NT2/D1 (cell line): Measurements from ENCODE around the gene CASP10.
"Not testable (repeated sequence)": the region's sequence is repeated elsewhere in the genome, so short reads cannot be mapped to it uniquely, and the experiment has no call there.

ENCODE experiments used
- DNase-seq: peaks from one replicate; pipeline ENCODE4 v3.0.0-alpha.2; 2011; ENCODE audit warnings: low read depth, low spot score
- H3K27me3 ChIP-seq: 2 replicates; pipeline ENCODE4 v1.6.0; 2011; ENCODE audit warnings: mild to moderate bottlenecking; ENCODE audit not compliant: insufficient read length, insufficient read depth
- H3K36me3 ChIP-seq: 2 replicates; pipeline ENCODE4 v1.6.1; 2011; ENCODE audit warnings: mild to moderate bottlenecking, low read length, mixed read lengths; ENCODE audit not compliant: insufficient read depth, insufficient read length
- H3K4me1 ChIP-seq: 2 replicates; pipeline ENCODE4 v1.5.1; 2011; ENCODE audit not compliant: insufficient read depth, insufficient read length
- H3K4me3 ChIP-seq: 2 replicates; pipeline ENCODE4 v1.5.1; 2011; ENCODE audit warnings: low read depth; ENCODE audit not compliant: insufficient read length
- H3K9ac ChIP-seq: 2 replicates; pipeline ENCODE4 v1.6.0; 2011; ENCODE audit warnings: low read depth; ENCODE audit not compliant: insufficient read length
- H3K9me3 ChIP-seq: 2 replicates; pipeline ENCODE4 v1.5.1; 2011; ENCODE audit warnings: mild to moderate bottlenecking, low read length; ENCODE audit not compliant: insufficient read depth
- SUZ12 ChIP-seq: IDR thresholded peaks from 2 replicates; pipeline ENCODE4 v1.6.1; 2011; ENCODE audit not compliant: insufficient read length, insufficient read depth; ENCODE audit errors: extremely low read depth
- YY1 ChIP-seq: IDR thresholded peaks from 2 replicates; pipeline ENCODE4 v1.6.1; 2011; ENCODE audit not compliant: insufficient read length, insufficient read depth
- ZNF274 ChIP-seq: IDR thresholded peaks from 2 replicates; pipeline ENCODE4 v1.6.1; 2011; ENCODE audit warnings: mild to moderate bottlenecking, low read depth, low read length

Gene CASP10

DNA sequence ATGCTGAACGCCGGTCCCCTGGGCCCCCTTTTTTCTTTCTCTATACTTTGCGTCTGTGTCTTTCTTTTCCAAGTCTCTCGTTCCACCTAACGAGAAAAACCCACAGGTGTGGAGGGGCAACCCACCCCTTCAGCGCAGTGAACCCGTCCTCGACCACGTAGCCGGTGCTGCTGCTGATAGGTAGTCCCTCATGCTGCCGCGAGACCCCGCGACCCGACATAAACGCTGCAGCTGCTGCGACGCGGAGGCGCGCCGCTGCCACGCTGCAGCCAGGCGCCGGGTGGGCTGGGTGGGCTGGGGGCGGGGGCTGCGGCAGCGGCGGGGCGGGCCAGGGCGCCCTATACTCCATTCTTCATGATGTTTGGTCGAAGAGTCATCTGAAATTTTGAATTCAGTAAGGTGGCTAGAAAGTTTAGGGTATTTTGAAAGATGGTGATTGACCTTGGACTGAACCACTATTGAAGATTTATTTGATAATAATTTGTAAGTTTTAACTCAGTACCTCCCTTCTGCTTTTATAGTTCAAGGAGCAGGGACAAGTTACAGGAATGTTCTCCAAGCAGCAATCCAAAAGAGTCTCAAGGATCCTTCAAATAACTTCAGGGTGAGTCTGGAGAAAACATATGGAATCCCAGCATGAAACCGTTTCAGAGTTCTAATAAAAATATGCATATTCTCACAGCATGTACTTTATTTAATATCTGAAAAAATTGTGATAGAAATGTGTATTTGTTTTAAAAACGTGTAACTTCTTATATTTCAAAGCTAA is 42.9 kb upstream of the CASP10 start:
- TF ChIP-seq ZNF274 (no peak), SUZ12 (no peak), YY1 (no peak)
- no peaks in the 10 kb centered on the region for H3K27me3 ChIP-seq
- H3K4me3 ChIP-seq, result peak overlapping the region; percentile 22
- H3K9me3 ChIP-seq, result no peaks in the 10 kb centered on the region
- peaks cover 5% of the 10 kb centered on the region for H3K4me1 ChIP-seq
- H3K36me3 ChIP-seq, result peaks cover 46% of the 10 kb centered on the region
- DNase-seq, result no peak
- peak overlapping the region; percentile 71 for H3K9ac ChIP-seq

DNA sequence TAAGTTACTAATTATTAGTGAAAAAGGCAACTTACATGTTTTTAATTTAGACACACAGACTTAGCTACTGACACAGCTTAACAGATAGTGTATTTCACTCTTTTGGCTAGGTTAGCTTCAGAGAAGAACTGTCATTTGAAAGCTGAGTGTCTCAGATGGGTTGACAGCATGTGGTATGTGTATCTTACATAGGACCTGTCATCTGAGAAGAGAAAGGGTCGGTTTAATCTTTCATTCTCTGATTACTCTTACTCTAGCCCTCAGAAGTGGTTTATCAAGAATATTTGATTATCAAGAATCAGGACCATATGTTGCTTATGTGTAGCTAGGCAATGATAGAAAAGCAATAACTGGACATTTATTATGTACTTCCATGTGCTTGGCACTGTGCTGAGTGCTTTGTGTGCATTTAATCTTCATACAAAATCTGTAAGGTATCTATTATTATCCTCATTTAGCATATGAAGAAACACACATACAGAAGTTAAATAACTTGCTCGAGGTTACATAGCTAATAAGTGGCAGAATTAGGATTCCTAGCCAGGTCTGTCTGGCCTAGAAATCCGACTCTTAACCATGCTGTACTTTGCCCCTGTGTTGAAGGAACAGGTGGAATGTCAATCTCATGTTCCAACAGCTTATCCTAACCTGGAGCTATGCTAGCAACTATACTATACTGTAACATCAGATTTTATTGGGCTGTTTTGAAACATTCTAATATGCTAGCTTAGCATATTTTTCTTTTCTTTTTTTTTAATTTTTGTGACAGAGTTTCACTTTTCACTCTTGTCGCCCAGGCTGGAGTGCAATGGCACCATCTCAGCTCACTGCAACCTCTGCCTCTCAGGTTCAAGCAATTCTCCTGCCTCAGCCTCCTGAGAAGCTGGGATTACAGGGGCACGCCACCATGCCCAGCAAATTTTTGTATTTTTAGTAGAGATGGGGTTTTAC is 38.6 kb upstream of the CASP10 start:
- Histone ChIP-seq H3K36me3 (peaks cover 9% of the 10 kb centered on the region), H3K9ac (no peak overlapping the region)
- TF ChIP-seq YY1 (no peak), ZNF274 (no peak), SUZ12 (no peak)

GRCh38 chr2:201148434-201148990 is 34.4 kb upstream of the CASP10 start:
- Histone ChIP-seq H3K4me3 (no peak overlapping the region), H3K4me1 (peaks cover 4% of the 10 kb centered on the region), H3K27me3 (no peaks in the 10 kb centered on the region), H3K9me3 (no peaks in the 10 kb centered on the region), H3K9ac (no peak overlapping the region), H3K36me3 (peaks cover 14% of the 10 kb centered on the region)
- DNase-seq, result no peak
- no peak for TF ChIP-seq SUZ12
- no peak for TF ChIP-seq ZNF274
- no peak for TF ChIP-seq YY1

More for the DNA sequence above, 38.6 kb upstream of the CASP10 start:
- Histone ChIP-seq H3K9me3 (no peaks in the 10 kb centered on the region), H3K4me1 (peaks cover 4% of the 10 kb centered on the region), H3K27me3 (no peaks in the 10 kb centered on the region), H3K4me3 (no peak overlapping the region)
- no peak for DNase-seq

- no peak overlapping the region for H3K9ac ChIP-seq
- no peaks in the 10 kb centered on the region for H3K27me3 ChIP-seq
- H3K4me1 ChIP-seq, result peaks cover 4% of the 10 kb centered on the region
- H3K36me3 ChIP-seq, result peaks cover 14% of the 10 kb centered on the region
- no peak for DNase-seq
- no peak for TF ChIP-seq SUZ12
- TF ChIP-seq YY1, result no peak
- no peak for TF ChIP-seq ZNF274
- H3K9me3 ChIP-seq, result no peaks in the 10 kb centered on the region
- no peak overlapping the region for H3K4me3 ChIP-seq
Observed at GRCh38 chr2:201149064-201149820, 33.7 kb upstream of the CASP10 start.

DNA sequence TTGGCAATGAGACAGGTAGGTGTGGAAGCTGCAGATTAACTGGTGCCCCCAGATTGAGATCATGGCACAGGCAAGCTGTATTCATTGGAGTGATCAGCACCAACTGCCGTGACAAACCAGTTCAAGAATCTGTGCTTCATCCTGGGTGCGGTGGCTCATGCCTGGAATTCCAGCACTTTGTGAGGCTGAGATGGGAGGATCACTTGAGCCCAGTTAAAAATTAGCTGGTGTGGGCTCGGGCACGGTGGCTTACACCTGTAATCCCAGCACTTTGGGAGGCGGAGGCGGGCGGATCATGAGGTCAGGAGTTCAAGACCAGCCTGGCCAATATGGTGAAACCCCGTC is 33.1 kb upstream of the CASP10 start:
- H3K36me3 ChIP-seq, result peaks cover 16% of the 10 kb centered on the region
- H3K27me3 ChIP-seq, H3K4me3 ChIP-seq, DNase-seq, H3K9me3 ChIP-seq, H3K4me1 ChIP-seq, H3K9ac ChIP-seq: not testable (repeated sequence)

DNA sequence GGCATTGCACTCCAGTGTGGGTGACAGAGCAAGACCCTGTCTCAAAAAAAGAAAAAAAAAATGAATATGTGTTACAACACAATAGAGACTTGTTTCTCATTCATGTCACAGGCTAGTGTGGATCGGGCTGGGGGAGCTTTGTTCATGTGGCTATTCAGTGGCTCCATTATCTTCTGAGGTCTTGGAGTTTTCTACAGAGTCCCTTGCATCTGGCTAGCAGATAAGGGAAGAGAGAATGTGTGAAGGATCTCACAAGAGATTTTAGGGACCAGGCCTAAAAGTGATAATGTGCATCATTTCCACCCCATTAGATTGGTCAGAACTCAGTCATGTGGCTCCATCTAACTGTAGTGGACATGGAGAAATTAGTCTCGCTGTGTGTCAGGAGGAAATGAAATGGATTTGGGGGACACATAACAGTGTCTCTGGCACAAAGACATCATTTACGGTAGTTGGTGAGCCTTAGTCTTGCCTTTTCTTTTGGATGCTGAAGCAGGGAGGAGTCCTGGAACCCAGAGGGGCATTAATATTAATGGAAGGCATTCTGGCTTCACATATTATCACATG is 32.4 kb upstream of the CASP10 start:
- Histone ChIP-seq H3K4me3 (no peak overlapping the region), H3K4me1 (peaks cover 4% of the 10 kb centered on the region), H3K36me3 (peaks cover 16% of the 10 kb centered on the region), H3K9me3 (no peaks in the 10 kb centered on the region), H3K9ac (no peak overlapping the region), H3K27me3 (no peaks in the 10 kb centered on the region)
- no peak for DNase-seq
- TF ChIP-seq ZNF274 (no peak), SUZ12 (no peak), YY1 (no peak)
